H9 (cell line): ENCODE data around the gene MARCHF7. TPM values are rescaled to one million over a fixed set of nuclear protein-coding genes. Genes with fewer than 3 reads are reported as not detected.

Experiments used
- DNase-seq: peaks from one replicate; pipeline ENCODE4 v3.0.0-alpha.2; 2017
- H2AFZ ChIP-seq: one replicate; pipeline ENCODE4 v1.6.1; 2013; ENCODE audit warnings: mild to moderate bottlenecking, low read length, control low read depth, moderate library complexity
- H2AK5ac ChIP-seq: 2 replicates; pipeline ENCODE4 v1.6.1; 2013; ENCODE audit warnings: low read length, control low read depth, mixed read lengths; ENCODE audit not compliant: insufficient read length
- H2BK120ac ChIP-seq: one replicate; pipeline ENCODE4 v1.6.1; 2013; ENCODE audit warnings: low read depth, mild to moderate bottlenecking, low read length, control low read depth, inconsistent platforms; ENCODE audit not compliant: poor library complexity, severe bottlenecking
- H2BK12ac ChIP-seq: 2 replicates; pipeline ENCODE4 v1.6.1; 2013; ENCODE audit warnings: low read length, control low read depth, mixed read lengths, low read depth; ENCODE audit not compliant: insufficient read length
- H2BK15ac ChIP-seq: 2 replicates; pipeline ENCODE4 v1.6.1; 2013; ENCODE audit warnings: low read depth, low read length, control low read depth
- H2BK20ac ChIP-seq: one replicate; pipeline ENCODE4 v1.6.1; 2013; ENCODE audit warnings: low read depth, mild to moderate bottlenecking, low read length, control low read depth, inconsistent platforms; ENCODE audit not compliant: poor library complexity, severe bottlenecking
- H2BK5ac ChIP-seq: 2 replicates; pipeline ENCODE4 v1.6.1; 2013; ENCODE audit warnings: low read length, control low read depth, mixed read lengths; ENCODE audit not compliant: insufficient read length
- H3K14ac ChIP-seq: 2 replicates; pipeline ENCODE4 v1.6.1; 2013; ENCODE audit warnings: low read length, control low read depth; ENCODE audit not compliant: insufficient read depth
- H3K18ac ChIP-seq: 2 replicates; pipeline ENCODE4 v1.6.1; 2013; ENCODE audit warnings: low read depth, mild to moderate bottlenecking, mixed read lengths, low read length, control low read depth; ENCODE audit not compliant: insufficient read length
- H3K23ac ChIP-seq: 2 replicates; pipeline ENCODE4 v1.6.1; 2013; ENCODE audit warnings: low read length, control low read depth, mixed read lengths, low read depth; ENCODE audit not compliant: insufficient read length
- H3K23me2 ChIP-seq: 2 replicates; pipeline ENCODE4 v1.6.1; 2013; ENCODE audit warnings: low read depth, mild to moderate bottlenecking, mixed read lengths, low read length, control low read depth; ENCODE audit not compliant: insufficient read length, poor library complexity, severe bottlenecking
- H3K27ac ChIP-seq: 2 replicates; pipeline ENCODE4 v1.5.1; 2013; ENCODE audit warnings: low read length, control low read depth, mixed read lengths, low read depth; ENCODE audit not compliant: insufficient read length
- H3K27me3 ChIP-seq: 2 replicates; pipeline ENCODE4 v1.6.1; 2013; ENCODE audit warnings: low read length, control low read depth, inconsistent platforms; ENCODE audit not compliant: insufficient read depth
- H3K4ac ChIP-seq: 2 replicates; pipeline ENCODE4 v1.6.1; 2013; ENCODE audit warnings: low read depth, mild to moderate bottlenecking, control low read depth, inconsistent platforms, low read length, moderate library complexity
- H3K4me1 ChIP-seq: 2 replicates; pipeline ENCODE4 v1.6.1; 2013; ENCODE audit warnings: low read length, control low read depth, inconsistent platforms; ENCODE audit not compliant: insufficient read depth
- H3K4me2 ChIP-seq: 2 replicates; pipeline ENCODE4 v1.6.1; 2013; ENCODE audit warnings: low read length, control low read depth, mixed read lengths; ENCODE audit not compliant: insufficient read length, insufficient read depth
- H3K56ac ChIP-seq: 2 replicates; pipeline ENCODE4 v1.6.1; 2013; ENCODE audit warnings: low read depth, mild to moderate bottlenecking, mixed read lengths, low read length, control low read depth; ENCODE audit not compliant: insufficient read length
- H3K79me1 ChIP-seq: 2 replicates; pipeline ENCODE4 v1.6.1; 2013; ENCODE audit warnings: low read depth, mild to moderate bottlenecking, moderate library complexity, low read length, control low read depth, inconsistent platforms; ENCODE audit not compliant: insufficient read depth, poor library complexity, severe bottlenecking
- H3K79me2 ChIP-seq: 2 replicates; pipeline ENCODE4 v1.6.1; 2013; ENCODE audit warnings: low read length, control low read depth, inconsistent platforms; ENCODE audit not compliant: insufficient read depth
- H3K9ac ChIP-seq: 2 replicates; pipeline ENCODE4 v1.6.1; 2013; ENCODE audit warnings: low read length, control low read depth, mixed read lengths; ENCODE audit not compliant: insufficient read length; ENCODE audit errors: extremely low read depth
- H3K9me3 ChIP-seq: one replicate; pipeline ENCODE4 v1.6.1; 2013; ENCODE audit warnings: low read depth, low read length, inconsistent platforms; ENCODE audit not compliant: control insufficient read depth
- H3T11ph ChIP-seq: one replicate; pipeline ENCODE4 v1.6.1; 2013; ENCODE audit warnings: mild to moderate bottlenecking, low read length, control low read depth, inconsistent platforms
- H4K20me1 ChIP-seq: one replicate; pipeline ENCODE4 v1.6.1; 2013; ENCODE audit not compliant: control insufficient read depth, insufficient read length, insufficient read depth
- H4K5ac ChIP-seq: 2 replicates; pipeline ENCODE4 v1.6.1; 2013; ENCODE audit warnings: low read depth, mild to moderate bottlenecking, mixed read lengths, low read length, control low read depth; ENCODE audit not compliant: insufficient read length
- H4K8ac ChIP-seq: replicated peaks from 2 replicates; pipeline ENCODE4 v1.6.1; 2013; ENCODE audit warnings: low read length, control low read depth, mixed read lengths, low read depth; ENCODE audit not compliant: insufficient read length
- H4K91ac ChIP-seq: 2 replicates; pipeline ENCODE4 v1.6.1; 2013; ENCODE audit warnings: low read depth, mild to moderate bottlenecking, moderate library complexity, mixed read lengths, low read length, control low read depth; ENCODE audit not compliant: insufficient read length
- H3K27ac Mint-ChIP-seq, 3 experiments: 2 replicates in 2 of 3; 3 replicates in 1 of 3; pipeline ENCODE4 v1.8.0; 2020 to 2021; ENCODE audit warnings: mixed read lengths in 3 of 3, mild to moderate bottlenecking in 1 of 3, moderate library complexity in 1 of 3
- H3K27me3 Mint-ChIP-seq: 2 replicates; pipeline ENCODE4 v1.8.0; 2021; ENCODE audit warnings: low read depth, mild to moderate bottlenecking, moderate library complexity, mixed read lengths
- H3K36me3 Mint-ChIP-seq, 3 experiments: 2 replicates in 2 of 3; 3 replicates in 1 of 3; pipeline ENCODE4 v1.8.0; 2020 to 2021; ENCODE audit warnings: low read depth in 3 of 3, mixed read lengths in 3 of 3; ENCODE audit not compliant: insufficient read depth in 1 of 3
- H3K4me1 Mint-ChIP-seq, 2 experiments: 2 replicates each; pipeline ENCODE4 v1.8.0; 2020; ENCODE audit warnings: mixed read lengths in 2 of 2
- H3K4me3 Mint-ChIP-seq, 2 experiments: 2 replicates in 1 of 2; 3 replicates in 1 of 2; pipeline ENCODE4 v1.8.0; 2020 to 2021; ENCODE audit warnings: mild to moderate bottlenecking in 2 of 2, mixed read lengths in 2 of 2, moderate library complexity in 1 of 2
- H3K9me3 Mint-ChIP-seq, 2 experiments: 2 replicates in 1 of 2; 3 replicates in 1 of 2; pipeline ENCODE4 v1.8.0; 2020; ENCODE audit warnings: mild to moderate bottlenecking in 2 of 2, mixed read lengths in 2 of 2, moderate library complexity in 1 of 2
- CTCF ChIP-seq: fragments of 200-600 bp; sonication (generic); conservative IDR thresholded peaks from 3 replicates; pipeline ENCODE4 v1.8.0; 2021; ENCODE audit warnings: antibody characterized with exemption, mild to moderate bottlenecking
- WGBS: extraction: QIAGEN DNeasy Blood & Tissue Kit; methylation state at CpG from one replicate; pipeline ENCODE4 v1.1.7; 2013; ENCODE audit warnings: missing lambda C conversion rate, low lambda C conversion rate, mixed read lengths; ENCODE audit not compliant: insufficient read length; ENCODE audit errors: extremely low coverage; 5-methylcytosine and 5-hydroxymethylcytosine counted together
- total RNA-seq: library from RNA; stranded (reverse); gene quantifications from 2 replicates; pipeline ENCODE4 v1.2.1, GENCODE V29; 2021

MARCHF7 gene
- total RNA-seq, 1 experiment from 2014 or later = 111 TPM

GRCh38 chr2:159762075-159762474 lies 49.8 kb downstream of the MARCHF7 start:
- Histone ChIP-seq H3K23me2 (no peaks in the 10 kb centered on the region), H3K79me1 (no peaks in the 10 kb centered on the region), H3K27me3 (no peaks in the 10 kb centered on the region), H4K20me1 (no peaks in the 10 kb centered on the region), H3K18ac (no peak overlapping the region), H2BK20ac (no peak overlapping the region), H2AFZ (no peak overlapping the region), H3T11ph (no peak overlapping the region), H3K9me3 (no peaks in the 10 kb centered on the region), H3K4ac (no peak overlapping the region), H3K9ac (no peak overlapping the region), H3K4me1 (no peaks in the 10 kb centered on the region), H2BK5ac (no peak overlapping the region), H2BK12ac (no peak overlapping the region), H2AK5ac (no peak overlapping the region), H3K4me2 (no peak overlapping the region), H3K56ac (no peak overlapping the region), H4K8ac (no peak overlapping the region), H2BK15ac (no peak overlapping the region), H3K27ac (no peak overlapping the region), H3K14ac (no peak overlapping the region), H3K79me2 (no peaks in the 10 kb centered on the region), H2BK120ac (no peak overlapping the region), H4K91ac (no peak overlapping the region), H3K23ac (no peak overlapping the region), H4K5ac (no peak overlapping the region)
- DNase-seq = no peak
- H3K27me3 Mint-ChIP-seq = no peaks in the 10 kb centered on the region
- H3K27ac Mint-ChIP-seq = peak overlapping the region in 1 of 3 experiments; percentile 30; a peak in 1 of 7 replicates
- H3K9me3 Mint-ChIP-seq = no peaks in the 10 kb centered on the region
- TF ChIP-seq CTCF = no peak
- H3K36me3 Mint-ChIP-seq = peaks cover 27 to 78% (median 67%) of the 10 kb centered on the region in 3 experiments; a peak in 6 of 7 replicates
- WGBS = no CpG with 5 or more reads among the region's 1 CpG
- H3K4me3 Mint-ChIP-seq = no peak overlapping the region
- no peaks in the 10 kb centered on the region for H3K4me1 Mint-ChIP-seq

Other genes with a start within 250 kb of the MARCHF7 start
- 54.9 and 55.6 TPM in 2 replicates for gene BAZ2B, start 96.0 kb upstream of the MARCHF7 start, total RNA-seq
- gene CD302, start 85.7 kb downstream of the MARCHF7 start, total RNA-seq = 0.68 and 0.86 TPM in 2 replicates
- gene LY75, start 192.2 kb downstream of the MARCHF7 start, total RNA-seq = 3.3 and 3.9 TPM in 2 replicates